ENCODE data around the gene TP53RK. TPM values are rescaled to one million over a fixed set of nuclear protein-coding genes. Genes with fewer than 3 reads are reported as not detected.

Gene TP53RK
- total RNA-seq, 1 donor from 2014 or later = 16.8 TPM

DNA sequence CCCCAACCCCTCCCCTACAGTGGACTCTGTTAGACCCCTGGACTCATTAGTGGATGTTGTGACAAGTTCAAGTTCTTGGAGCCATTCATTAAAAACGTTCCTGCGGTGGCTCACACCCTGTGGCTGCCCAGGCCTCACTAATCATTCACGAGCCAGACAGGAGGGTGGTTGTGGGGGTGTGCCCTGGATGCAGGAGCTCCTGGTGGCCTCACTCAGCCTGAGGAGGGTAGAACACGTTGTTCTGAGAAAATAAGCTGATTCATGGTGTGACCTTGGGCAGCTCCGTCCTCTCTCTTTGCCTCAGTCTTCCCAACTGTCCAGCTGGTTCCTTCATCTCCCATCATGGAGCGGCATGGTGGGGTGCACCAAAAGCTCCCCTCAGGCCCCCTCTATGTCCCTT, 54.7 kb downstream of the TP53RK start:
- DNase-seq (ENCODE audit: low spot score) = no peak

More for the DNA sequence above, 54.7 kb downstream of the TP53RK start:
- Mint-ChIP-seq H3K4me3 (no peak overlapping the region), H3K27me3 (ENCODE audit: insufficient read depth) (peaks cover 12% of the 10 kb centered on the region), H3K36me3 (ENCODE audit: low read depth) (peaks cover 2% of the 10 kb centered on the region), H3K27ac (no peak overlapping the region), H3K9me3 (peaks cover 9% of the 10 kb centered on the region), H3K4me1 (ENCODE audit: low read depth) (peaks cover 7% of the 10 kb centered on the region)
- intact Hi-C loops (cut with micrococcal nuclease) = no loop called here

Other genes starting within 250 kb of the TP53RK start
- gene ZNF334, start 175.9 kb downstream of the TP53RK start, total RNA-seq = 1.2 and 1.7 TPM in 2 replicates
- 0.26 and 0.47 TPM in 2 replicates for gene OCSTAMP, start 138.8 kb downstream of the TP53RK start, total RNA-seq
- gene SLC13A3, start 38.0 kb downstream of the TP53RK start, total RNA-seq = 0.24 TPM in 1 of 2 replicates, not detected in the other
- gene SLC2A10, start 20.2 kb upstream of the TP53RK start, total RNA-seq = not detected in 2 replicates
- not detected in 2 replicates for gene EYA2, start 205.4 kb upstream of the TP53RK start, total RNA-seq